H1 (cell line): ENCODE measurements around the gene PRKN. TPM values are rescaled to one million over a fixed set of nuclear protein-coding genes. Genes with fewer than 3 reads are reported as not detected.

Experiments
- CTCF ChIA-PET: fragments of 300-600 bp; sonication (Branson Sonifier 250); formaldehyde crosslinking; loops from one replicate; lab custom pipeline; 2021; ENCODE audit not compliant: partially characterized antibody; lab: Charles Lee
- POLR2A ChIA-PET: fragments of 300-600 bp; sonication (Branson Sonifier 250); formaldehyde crosslinking; loops from one replicate; lab custom pipeline; 2021; ENCODE audit warnings: inconsistent platforms; ENCODE audit not compliant: partially characterized antibody; lab: Charles Lee
- DNase-seq, 2 experiments: peaks; one replicate each; pipeline versions ENCODE4 v3.0.0 to v3.0.0-alpha.2; 2010 to 2022; ENCODE audit warnings: low spot score in 2 of 2, low read depth in 1 of 2, mixed read lengths in 1 of 2
- FAIRE-seq: peaks from 2 replicates; lab custom pipeline; 2011; peaks lifted over from hg19 to GRCh38; lab: Jason Lieb, UNC
- H2AFZ ChIP-seq: 2 replicates; pipeline ENCODE4 v1.8.1; 2012; ENCODE audit warnings: low read length, inconsistent platforms
- H2AK5ac ChIP-seq: 2 replicates; pipeline ENCODE4 v1.6.1; 2013; ENCODE audit warnings: low read depth, low read length
- H2BK120ac ChIP-seq: replicated peaks from 2 replicates; pipeline ENCODE3; 2013; ENCODE audit warnings: low read depth, low read length, inconsistent platforms
- H2BK12ac ChIP-seq: 2 replicates; pipeline ENCODE4 v1.6.1; 2013; ENCODE audit warnings: low read depth, low read length
- H2BK15ac ChIP-seq: 2 replicates; pipeline ENCODE4 v1.6.1; 2013; ENCODE audit warnings: low read length
- H2BK20ac ChIP-seq: 2 replicates; pipeline ENCODE4 v1.6.1; 2013; ENCODE audit warnings: low read length
- H2BK5ac ChIP-seq: 2 replicates; pipeline ENCODE4 v1.6.1; 2013; ENCODE audit warnings: low read depth, low read length
- H3K14ac ChIP-seq: 2 replicates; pipeline ENCODE4 v1.6.1; 2013; ENCODE audit warnings: inconsistent platforms; ENCODE audit not compliant: insufficient read length
- H3K18ac ChIP-seq: 2 replicates; pipeline ENCODE4 v1.6.1; 2013; ENCODE audit warnings: low read length; ENCODE audit errors: extremely low read depth
- H3K23ac ChIP-seq: 2 replicates; pipeline ENCODE4 v1.6.1; 2013; ENCODE audit warnings: inconsistent platforms; ENCODE audit not compliant: insufficient read length
- H3K23me2 ChIP-seq: 2 replicates; pipeline ENCODE4 v1.6.1; 2013; ENCODE audit warnings: low read depth, low read length
- H3K27ac ChIP-seq: 2 replicates; pipeline ENCODE4 v1.6.1; 2011; ENCODE audit warnings: low read depth, low read length, inconsistent platforms
- H3K27me3 ChIP-seq, 4 experiments: replicated peaks in 1 of 4; 1 replicate in 1 of 4; 2 replicates in 3 of 4; pipeline versions ENCODE4 v1.6.1 to v1.8.1; 2011 to 2013; ENCODE audit warnings: low read length in 3 of 4, mild to moderate bottlenecking in 3 of 4, inconsistent platforms in 2 of 4, mixed read lengths in 2 of 4, moderate library complexity in 1 of 4; ENCODE audit not compliant: control insufficient read depth in 3 of 4, insufficient read depth in 3 of 4; ENCODE audit errors: extremely low read depth in 1 of 4
- H3K36me3 ChIP-seq, 4 experiments: 2 replicates each; pipeline versions ENCODE4 v1.6.1 to v1.8.1; 2011 to 2013; ENCODE audit warnings: mild to moderate bottlenecking in 4 of 4, low read length in 3 of 4, moderate library complexity in 2 of 4, control low read depth in 1 of 4, inconsistent platforms in 1 of 4; ENCODE audit not compliant: insufficient read depth in 4 of 4, control insufficient read depth in 2 of 4
- H3K4ac ChIP-seq: replicated peaks from 2 replicates; pipeline ENCODE3; 2013; ENCODE audit warnings: low read length, low read depth, mixed read lengths, inconsistent platforms; ENCODE audit not compliant: insufficient read length
- H3K4me1 ChIP-seq, 4 experiments: replicated peaks in 1 of 4; 1 replicate in 1 of 4; 2 replicates in 3 of 4; pipeline versions ENCODE4 v1.6.1 to v1.8.1; 2011 to 2013; ENCODE audit warnings: low read length in 3 of 4, inconsistent platforms in 2 of 4, mixed read lengths in 1 of 4; ENCODE audit not compliant: insufficient read depth in 4 of 4, control insufficient read depth in 3 of 4
- H3K4me2 ChIP-seq, 2 experiments: 2 replicates each; pipeline versions ENCODE4 v1.6.1 to v1.8.1; 2011 to 2013; ENCODE audit warnings: low read depth in 2 of 2, low read length in 2 of 2, control low read depth in 1 of 2, inconsistent platforms in 1 of 2, mild to moderate bottlenecking in 1 of 2; ENCODE audit not compliant: insufficient read depth in 1 of 2
- H3K4me3 ChIP-seq, 4 experiments: fragments of 200-600, 300-600 bp in 1 of 4; sonication (generic), shearing (Covaris generic), sonication (Bioruptor Twin) in 1 of 4; 2 replicates each; pipeline versions ENCODE4 v1.5.1 to v1.8.1; 2011 to 2016; ENCODE audit warnings: low read length in 4 of 4, low read depth in 3 of 4, control low read depth in 2 of 4, inconsistent platforms in 2 of 4, mild to moderate bottlenecking in 2 of 4, mixed read lengths in 1 of 4, moderate library complexity in 1 of 4; ENCODE audit not compliant: insufficient read depth in 2 of 4; ENCODE audit errors: extremely low read depth in 1 of 4
- H3K56ac ChIP-seq: replicated peaks from 2 replicates; pipeline ENCODE3; 2013; ENCODE audit warnings: low read depth, mild to moderate bottlenecking, mixed read lengths, low read length, inconsistent platforms; ENCODE audit not compliant: insufficient read length
- H3K79me1 ChIP-seq: 2 replicates; pipeline ENCODE4 v1.6.1; 2013; ENCODE audit warnings: low read depth, low read length, control low read depth
- H3K79me2 ChIP-seq, 2 experiments: 2 replicates each; pipeline versions ENCODE4 v1.6.1 to v1.8.1; 2012 to 2013; ENCODE audit warnings: low read length in 2 of 2, mild to moderate bottlenecking in 2 of 2, inconsistent platforms in 1 of 2; ENCODE audit not compliant: insufficient read depth in 2 of 2, control insufficient read depth in 1 of 2
- H3K9ac ChIP-seq, 4 experiments: replicated peaks in 1 of 4; 1 replicate in 1 of 4; 2 replicates in 3 of 4; pipeline versions ENCODE4 v1.6.1 to v1.8.1; 2011 to 2013; ENCODE audit warnings: low read depth in 3 of 4, low read length in 3 of 4, control low read depth in 2 of 4, mild to moderate bottlenecking in 2 of 4, moderate library complexity in 2 of 4, inconsistent platforms in 1 of 4; ENCODE audit errors: extremely low read depth in 1 of 4
- H3K9me3 ChIP-seq, 2 experiments: 2 replicates each; pipeline versions ENCODE4 v1.6.1 to v1.8.1; 2012 to 2013; ENCODE audit warnings: mild to moderate bottlenecking in 2 of 2, moderate library complexity in 2 of 2, control low read depth in 1 of 2, inconsistent platforms in 1 of 2, low read depth in 1 of 2, low read length in 1 of 2, mixed read lengths in 1 of 2; ENCODE audit not compliant: insufficient read depth in 2 of 2
- H4K20me1 ChIP-seq, 2 experiments: replicated peaks in 1 of 2; 2 replicates each; pipeline versions ENCODE3 to v1.8.1; 2011 to 2013; ENCODE audit warnings: inconsistent platforms in 2 of 2, low read length in 2 of 2, mild to moderate bottlenecking in 1 of 2; ENCODE audit not compliant: insufficient read depth in 2 of 2, control insufficient read depth in 1 of 2
- H4K5ac ChIP-seq: 2 replicates; pipeline ENCODE4 v1.6.1; 2013; ENCODE audit warnings: low read length, low read depth, mixed read lengths, inconsistent platforms; ENCODE audit not compliant: insufficient read length
- H4K8ac ChIP-seq: 2 replicates; pipeline ENCODE4 v1.8.0; 2013; ENCODE audit warnings: mild to moderate bottlenecking, moderate library complexity, low read length, inconsistent platforms; ENCODE audit not compliant: insufficient read depth; ENCODE audit errors: extremely low read depth
- H4K91ac ChIP-seq: replicated peaks from 2 replicates; pipeline ENCODE3; 2013; ENCODE audit warnings: low read length, mixed read lengths, inconsistent platforms; ENCODE audit not compliant: insufficient read length
- CTBP2 ChIP-seq: IDR thresholded peaks from 2 replicates; pipeline ENCODE4 v1.7.0; 2011; ENCODE audit warnings: borderline replicate concordance, mild to moderate bottlenecking, moderate library complexity, mixed read lengths, low read length; ENCODE audit not compliant: insufficient read depth, insufficient read length
- EP300 ChIP-seq, 2 experiments: IDR thresholded peaks; 1 replicate in 1 of 2; 2 replicates in 1 of 2; pipeline ENCODE4 v1.6.1; 2011 to 2012; ENCODE audit warnings: low read depth in 2 of 2, low read length in 2 of 2, mild to moderate bottlenecking in 2 of 2, borderline replicate concordance in 1 of 2, inconsistent platforms in 1 of 2, moderate library complexity in 1 of 2
- POLR2A ChIP-seq, 2 experiments: IDR thresholded peaks; 1 replicate in 1 of 2; 2 replicates in 1 of 2; pipeline ENCODE4 v1.6.1; 2011; ENCODE audit warnings: low read depth in 2 of 2, low read length in 2 of 2, mild to moderate bottlenecking in 2 of 2; ENCODE audit errors: control extremely low read depth in 1 of 2
- RFX5 ChIP-seq: IDR thresholded peaks from 2 replicates; pipeline ENCODE4 v1.6.1; 2011; ENCODE audit warnings: low read depth, low read length, improper control_type of control experiment, borderline replicate concordance
- WGBS, 2 experiments: shearing (Covaris generic) in 1 of 2; methylation state at CpG; one replicate each; pipeline versions ENCODE4 v1.1.6 to v1.1.7; 2013 to 2015; ENCODE audit warnings: low lambda C conversion rate in 2 of 2, mixed read lengths in 2 of 2, inconsistent platforms in 1 of 2, low coverage in 1 of 2, missing lambda C conversion rate in 1 of 2; ENCODE audit not compliant: insufficient replicate concordance in 2 of 2, insufficient coverage in 1 of 2, insufficient read length in 1 of 2; ENCODE audit errors: extremely low coverage in 1 of 2, missing lambda C conversion rate in 1 of 2; 5-methylcytosine and 5-hydroxymethylcytosine counted together
- polyA plus RNA-seq, 7 experiments: library from polyadenylated mRNA; depleted of rRNA in 3 of 7; stranded (reverse) in 5 of 7; unstranded in 2 of 7; fragments of >200 nt in 5 of 7; fragments of 200-250 nt in 2 of 7; gene quantifications; 1 replicate in 5 of 7; 2 replicates in 1 of 7; 4 replicates in 1 of 7; pipeline versions ENCODE4 v1.2.1 to v1.2.3, GENCODE V29; 2011 to 2013; ENCODE audit warnings: missing spikeins in 2 of 7, mixed read lengths in 2 of 7
- total RNA-seq: library from RNA; stranded (reverse); fragmentation: NEBNext Ultra II Directional; extraction: Animal tissue kit (Norgen Biotek cat#: 25700); gene quantifications from 2 replicates; pipeline ENCODE4 v1.2.1, GENCODE V29; 2021

Gene PRKN
- total and polyA plus RNA-seq, 2 of the 8 experiments (the other 6 are each of a cell fraction or from before 2014, with no cell fraction given) = 0.13 to 0.29 TPM

DNA sequence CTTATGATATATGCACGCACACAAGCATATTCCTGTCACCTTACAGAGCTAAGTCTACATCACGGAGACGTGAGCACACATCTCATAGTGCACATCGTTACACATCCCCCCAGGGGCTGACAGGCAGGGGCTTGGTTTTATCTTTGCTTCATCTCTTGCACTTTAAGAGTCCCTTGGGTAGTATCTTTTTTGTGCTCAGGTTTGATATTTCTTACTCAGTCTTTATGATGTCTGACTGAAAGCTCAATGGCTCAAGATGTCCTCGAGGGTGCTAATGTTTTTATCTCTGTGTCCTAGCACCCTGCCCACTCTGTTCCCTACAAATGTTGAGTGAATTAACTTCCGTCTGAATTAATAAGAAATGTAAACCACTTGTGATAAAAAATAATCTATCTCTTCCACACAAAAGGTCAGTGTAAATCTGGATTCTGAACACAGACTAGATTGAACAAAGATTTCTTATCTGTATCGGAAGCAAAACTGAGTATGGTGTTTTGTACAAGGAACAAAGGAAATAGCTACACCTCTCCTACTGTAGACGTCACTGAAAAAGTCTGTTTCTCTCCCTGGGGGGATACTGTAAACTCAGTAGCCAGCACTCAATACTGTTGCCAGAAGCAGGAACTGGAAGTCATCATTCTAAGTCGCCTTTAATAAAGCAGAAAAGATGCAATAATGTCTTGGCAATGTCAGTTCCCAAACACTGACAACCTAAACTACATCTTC, 195.1 kb downstream of the PRKN start:
- Histone ChIP-seq H3K18ac (no peak overlapping the region; the same call in 1 of the 2 replicates), H2AK5ac (no peak overlapping the region), H3K36me3 (no peaks in the 10 kb centered on the region), H3K9ac (no peak overlapping the region), H3K27me3 (no peaks in the 10 kb centered on the region), H4K8ac (no peak overlapping the region), H3K9me3 (no peaks in the 10 kb centered on the region), H4K91ac (no peak overlapping the region), H3K14ac (no peak overlapping the region), H3K23me2 (no peaks in the 10 kb centered on the region), H2AFZ (no peak overlapping the region), H2BK20ac (no peak overlapping the region), H3K4ac (no peak overlapping the region), H4K5ac (no peak overlapping the region), H3K79me2 (no peaks in the 10 kb centered on the region), H3K4me1 (no peaks in the 10 kb centered on the region), H3K56ac (no peak overlapping the region), H3K4me3 (no peak overlapping the region), H2BK12ac (no peak overlapping the region), H4K20me1 (no peaks in the 10 kb centered on the region), H3K79me1 (no peaks in the 10 kb centered on the region), H2BK15ac (no peak overlapping the region), H2BK120ac (no peak overlapping the region), H3K23ac (no peak overlapping the region), H3K27ac (no peak overlapping the region)
- no peak for DNase-seq
- POLR2A ChIA-PET = no interaction called here
- CTCF ChIA-PET = interaction anchor here (1.0 kb wide), 1 partner anchor 21 kb away, joined by 3 read pairs; no protein-coding TSS in a partner anchor
- no peak for FAIRE-seq
- no peak for TF ChIP-seq CTBP2
- TF ChIP-seq RFX5 = no peak
- TF ChIP-seq POLR2A (IDR thresholded peaks at IDR 0.05; ENCODE audit: control extremely low read depth in 1 of 2, low read depth in 2 of 2, low read length in 2 of 2) = no peak
- TF ChIP-seq EP300 (IDR thresholded peaks at IDR 0.05; ENCODE audit: borderline replicate concordance in 1 of 2, low read depth in 2 of 2, low read length in 2 of 2) = no peak
- TF ChIP-seq, all 59 proteins: peak for 0
- H3K4me2 ChIP-seq = no peak overlapping the region
- no peak overlapping the region for H2BK5ac ChIP-seq
- WGBS, 2 experiments = 92% methylated on average over 9 of the region's 9 CpGs; no CpG with 5 or more reads in 1 of the 2 experiments
